Kidney epithelial cell (primary cell): Measurements from ENCODE around the gene MINPP1. TPM values are rescaled to one million over a fixed set of nuclear protein-coding genes. Genes with fewer than 3 reads are reported as not detected.

Source experiments
- DNase-seq: peaks from one replicate; pipeline ENCODE4 v3.0.0-alpha.2; 2010; ENCODE audit warnings: low read depth
- H3K27me3 ChIP-seq: 2 replicates; pipeline ENCODE4 v1.6.0; 2011; ENCODE audit warnings: low read length; ENCODE audit not compliant: control insufficient read depth, insufficient read depth
- H3K36me3 ChIP-seq: 2 replicates; pipeline ENCODE4 v1.5.1; 2011; ENCODE audit warnings: low read length; ENCODE audit not compliant: control insufficient read depth, insufficient read depth
- H3K4me3 ChIP-seq: 2 replicates; pipeline ENCODE4 v1.5.1; 2011; ENCODE audit warnings: low read depth, mild to moderate bottlenecking, control low read depth, low read length
- CTCF ChIP-seq: IDR thresholded peaks from 2 replicates; pipeline ENCODE4 v1.5.1; 2011; ENCODE audit warnings: mild to moderate bottlenecking, moderate library complexity, low read length, control low read depth, inconsistent platforms; ENCODE audit not compliant: insufficient read depth, poor library complexity, severe bottlenecking
- total RNA-seq: library from RNA; depleted of rRNA; stranded (reverse); fragments of >200 nt; gene quantifications from 2 replicates; pipeline ENCODE4 v1.2.3, GENCODE V29; 2015

Gene MINPP1
- total RNA-seq, 1 donor from 2014 or later: 26.9 TPM

GRCh38 chr10:87507879-87508483, 3.3 kb downstream of the MINPP1 start:
- Histone ChIP-seq H3K27me3 (no peaks in the 10 kb centered on the region), H3K4me3 (no peak overlapping the region), H3K36me3 (no peaks in the 10 kb centered on the region)
- no peak for TF ChIP-seq CTCF
- DNase-seq: no peak

GRCh38 chr10:87508837-87509236, 4.1 kb downstream of the MINPP1 start:
- TF ChIP-seq CTCF: no peak
- no peak for DNase-seq
- no peak overlapping the region for H3K4me3 ChIP-seq
- no peaks in the 10 kb centered on the region for H3K27me3 ChIP-seq
- peaks cover 1% of the 10 kb centered on the region for H3K36me3 ChIP-seq

GRCh38 chr10:87510025-87510424, 5.3 kb downstream of the MINPP1 start:
- H3K36me3 ChIP-seq: peaks cover 1% of the 10 kb centered on the region
- no peak for DNase-seq
- TF ChIP-seq CTCF: no peak
- no peak overlapping the region for H3K4me3 ChIP-seq
- H3K27me3 ChIP-seq: no peaks in the 10 kb centered on the region

- H3K4me3 ChIP-seq: no peak overlapping the region
- no peaks in the 10 kb centered on the region for H3K27me3 ChIP-seq
- no peak for TF ChIP-seq CTCF
- DNase-seq: no peak
- peaks cover 1% of the 10 kb centered on the region for H3K36me3 ChIP-seq
These were observed 6.8 kb downstream of the MINPP1 start for GRCh38 chr10:87511526-87511925.

GRCh38 chr10:87518937-87519336, 14.2 kb downstream of the MINPP1 start:
- H3K36me3 ChIP-seq: no peaks in the 10 kb centered on the region
- H3K27me3 ChIP-seq: no peaks in the 10 kb centered on the region
- no peak for DNase-seq
- TF ChIP-seq CTCF: no peak
- H3K4me3 ChIP-seq: no peak overlapping the region

GRCh38 chr10:87519582-87519981, 14.9 kb downstream of the MINPP1 start:
- Histone ChIP-seq H3K27me3 (no peaks in the 10 kb centered on the region), H3K36me3 (no peaks in the 10 kb centered on the region), H3K4me3 (no peak overlapping the region)
- no peak for DNase-seq
- TF ChIP-seq CTCF: no peak
